Activated T-cell treated with anti-CD3 and anti-CD28 coated beads, Interleukin-2, amount 50 U/mL, for 72 hours (primary cell): ENCODE results near the gene CHDH. TPM values are rescaled to one million over a fixed set of nuclear protein-coding genes. Genes with fewer than 3 reads are reported as not detected.

Experiments
- ATAC-seq, 2 donors: fragments of 150-1000 bp; cut with Tn5 transposase; replicated peaks in 1 of 2; 2 replicates each; pipeline ENCODE4 v1.10.0; 2021; ENCODE audit warnings: moderate library complexity in 2 of 2, mild to moderate bottlenecking in 1 of 2
- DNase-seq, 2 donors: peaks; one replicate each; pipeline ENCODE4 v3.0.0; 2021 to 2022; ENCODE audit warnings: mixed read lengths in 1 of 2
- H3K27ac Mint-ChIP-seq: one replicate; pipeline ENCODE4 v1.8.0; 2022; ENCODE audit warnings: mild to moderate bottlenecking, moderate library complexity, mixed read lengths
- H3K27me3 Mint-ChIP-seq: one replicate; pipeline ENCODE4 v1.8.0; 2022; ENCODE audit warnings: low read depth, mixed read lengths
- H3K36me3 Mint-ChIP-seq, 2 donors: one replicate each; pipeline ENCODE4 v1.8.0; 2022; ENCODE audit warnings: mixed read lengths in 2 of 2, mild to moderate bottlenecking in 1 of 2; ENCODE audit not compliant: insufficient read depth in 2 of 2
- H3K4me1 Mint-ChIP-seq: one replicate; pipeline ENCODE4 v1.8.0; 2022; ENCODE audit warnings: low read depth, mixed read lengths
- H3K4me3 Mint-ChIP-seq, 2 donors: one replicate each; pipeline ENCODE4 v1.8.0; 2022; ENCODE audit warnings: mild to moderate bottlenecking in 2 of 2, mixed read lengths in 2 of 2, moderate library complexity in 2 of 2
- H3K9me3 Mint-ChIP-seq, 2 donors: one replicate each; pipeline ENCODE4 v1.8.0; 2022; ENCODE audit warnings: mixed read lengths in 2 of 2
- total RNA-seq, 2 donors: library from RNA; stranded (reverse); gene quantifications; one replicate each; pipeline ENCODE4 v1.2.3, GENCODE V29; 2022

The CHDH gene, protein sequence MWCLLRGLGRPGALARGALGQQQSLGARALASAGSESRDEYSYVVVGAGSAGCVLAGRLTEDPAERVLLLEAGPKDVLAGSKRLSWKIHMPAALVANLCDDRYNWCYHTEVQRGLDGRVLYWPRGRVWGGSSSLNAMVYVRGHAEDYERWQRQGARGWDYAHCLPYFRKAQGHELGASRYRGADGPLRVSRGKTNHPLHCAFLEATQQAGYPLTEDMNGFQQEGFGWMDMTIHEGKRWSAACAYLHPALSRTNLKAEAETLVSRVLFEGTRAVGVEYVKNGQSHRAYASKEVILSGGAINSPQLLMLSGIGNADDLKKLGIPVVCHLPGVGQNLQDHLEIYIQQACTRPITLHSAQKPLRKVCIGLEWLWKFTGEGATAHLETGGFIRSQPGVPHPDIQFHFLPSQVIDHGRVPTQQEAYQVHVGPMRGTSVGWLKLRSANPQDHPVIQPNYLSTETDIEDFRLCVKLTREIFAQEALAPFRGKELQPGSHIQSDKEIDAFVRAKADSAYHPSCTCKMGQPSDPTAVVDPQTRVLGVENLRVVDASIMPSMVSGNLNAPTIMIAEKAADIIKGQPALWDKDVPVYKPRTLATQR
- total RNA-seq: under 1 TPM; 0.69 to 0.89 TPM

DNA sequence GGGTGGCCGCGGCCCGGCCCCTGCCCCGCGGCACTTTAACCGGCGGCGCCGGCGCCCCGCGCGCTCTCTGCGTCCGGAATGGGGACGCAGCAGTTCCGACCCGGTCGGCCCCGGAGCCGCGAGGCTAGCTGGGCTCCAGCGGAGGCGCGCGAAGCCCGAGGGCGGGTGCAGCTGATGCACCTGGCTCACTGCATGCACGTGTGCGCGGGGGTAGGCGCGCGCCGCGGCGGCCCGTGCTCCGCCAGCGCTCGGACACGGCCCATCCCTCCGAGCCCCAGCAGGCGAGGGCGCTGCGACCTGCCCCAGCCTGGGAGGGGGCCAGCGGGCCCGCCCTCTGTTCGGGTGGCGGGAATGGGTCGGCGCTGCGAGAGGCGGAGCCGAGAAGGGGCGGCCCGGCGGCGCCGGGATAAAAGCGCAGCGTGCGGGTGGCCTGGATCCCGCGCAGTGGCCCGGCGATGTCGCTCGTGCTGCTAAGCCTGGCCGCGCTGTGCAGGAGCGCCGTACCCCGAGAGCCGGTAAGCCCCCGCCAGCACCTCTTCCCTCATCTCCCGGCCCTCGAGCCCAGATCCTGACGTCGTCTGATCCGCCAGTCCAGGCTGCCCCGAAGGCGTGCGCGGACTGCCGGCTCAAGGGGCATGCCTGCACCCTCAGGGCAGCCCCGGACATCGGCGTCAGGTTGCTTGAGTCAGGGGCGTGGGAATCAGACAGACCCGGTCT is at the start of gene CHDH, which contains the start of gene IL17RB:
Gene CHDH, minus strand, starts transcription at position 286 of the 717 bp plus-strand sequence. CDS start 22,411 bp downstream, outside the sequence.
Gene IL17RB, plus strand, starts transcription at position 435 of the 717 bp plus-strand sequence. Its CDS starts 21 bp downstream, at position 456.
- H3K9me3 Mint-ChIP-seq: no peaks in the 10 kb centered on the region
- no peaks in the 10 kb centered on the region for H3K4me1 Mint-ChIP-seq
- peak within 1 kb of the TSS; percentile 60 to 79 for H3K4me3 Mint-ChIP-seq
- H3K27me3 Mint-ChIP-seq: peaks cover 53% of the 10 kb centered on the region
- no peak within 1 kb of the TSS for H3K27ac Mint-ChIP-seq
- peaks cover 0 to 1% of the 10 kb centered on the region in 2 donors for H3K36me3 Mint-ChIP-seq
- peak; percentile 75 to 77 for ATAC-seq
- peak; percentile 38 to 40 for DNase-seq

DNA sequence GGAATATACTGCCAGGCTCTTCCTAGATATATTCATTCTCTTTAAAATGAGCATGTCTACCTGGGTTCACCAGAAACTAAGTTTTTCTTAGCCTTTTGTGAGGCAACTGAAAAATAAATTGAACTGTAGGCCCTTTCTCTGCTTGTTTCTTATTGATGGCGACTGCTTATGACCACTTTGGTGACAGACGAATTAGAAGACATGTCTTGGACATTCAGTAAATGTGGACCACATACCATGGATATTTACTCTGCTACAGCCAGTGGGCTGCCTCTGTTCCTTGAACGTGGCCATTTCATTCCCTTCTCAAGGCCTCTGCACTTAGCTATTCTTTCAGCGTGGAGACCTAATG is 46.0 kb upstream of the CHDH start:
- Mint-ChIP-seq H3K9me3 (peaks cover 0 to 3% of the 10 kb centered on the region in 2 donors), H3K4me1 (peaks cover 49% of the 10 kb centered on the region), H3K27ac (peak overlapping the region; percentile 98), H3K27me3 (no peaks in the 10 kb centered on the region), H3K36me3 (peaks cover 5 to 11% of the 10 kb centered on the region in 2 donors), H3K4me3 (peak overlapping the region; percentile 90 to 99)
- DNase-seq: no peak
- no peak for ATAC-seq

DNA sequence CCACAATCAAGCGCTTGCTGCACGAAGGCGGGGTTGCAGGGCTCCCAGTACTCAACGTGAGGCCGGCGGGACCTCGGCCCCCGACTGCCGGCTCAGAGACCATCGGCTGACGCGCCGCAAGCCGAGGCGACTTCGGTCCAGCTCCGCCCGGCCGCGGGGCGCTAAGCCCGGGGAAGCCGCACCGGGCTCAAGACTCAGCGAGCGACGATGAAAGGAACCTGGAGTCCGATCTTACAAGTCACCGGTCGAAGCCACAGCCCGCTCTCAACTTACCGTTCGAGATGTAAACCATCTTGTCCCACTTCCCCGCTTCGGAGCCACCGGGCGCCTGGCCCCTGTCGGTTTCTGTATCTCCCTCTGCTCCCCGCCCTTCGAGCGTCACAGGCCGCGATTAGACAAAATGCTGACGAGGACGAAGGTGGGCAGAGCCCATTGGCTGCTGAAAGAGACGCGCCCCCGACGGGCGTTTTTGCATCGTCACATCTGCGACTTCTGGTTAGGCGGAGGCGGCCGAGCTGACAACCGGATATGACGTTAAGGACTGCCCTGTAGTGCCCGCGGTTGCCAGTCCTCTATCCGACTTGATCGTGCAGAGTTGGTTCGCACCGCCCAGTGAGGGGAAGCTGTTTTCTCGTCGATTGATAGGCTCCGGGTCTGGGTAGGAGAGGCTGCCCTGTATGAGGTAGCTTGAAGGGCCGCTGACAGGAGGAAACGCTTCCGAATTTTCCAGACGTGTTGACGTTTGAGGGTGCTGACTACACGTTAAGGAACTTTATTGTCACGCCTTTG is 45.5 kb upstream of the CHDH start, which contains the start of gene SELENOK:
Gene SELENOK, minus strand, starts transcription at position 363 of the 789 bp plus-strand sequence.
- H3K9me3 Mint-ChIP-seq: peaks cover 0 to 3% of the 10 kb centered on the region in 2 donors
- ATAC-seq (peak; percentile 94 to 95), DNase-seq (peak; percentile 96 to 97)
- peaks cover 55% of the 10 kb centered on the region for H3K4me1 Mint-ChIP-seq
- H3K27me3 Mint-ChIP-seq: no peaks in the 10 kb centered on the region
- H3K4me3 Mint-ChIP-seq: peak within 1 kb of the TSS; percentile 90 to 99
- H3K27ac Mint-ChIP-seq: peak within 1 kb of the TSS; percentile 98
- H3K36me3 Mint-ChIP-seq: peaks cover 5 to 13% of the 10 kb centered on the region in 2 donors

DNA sequence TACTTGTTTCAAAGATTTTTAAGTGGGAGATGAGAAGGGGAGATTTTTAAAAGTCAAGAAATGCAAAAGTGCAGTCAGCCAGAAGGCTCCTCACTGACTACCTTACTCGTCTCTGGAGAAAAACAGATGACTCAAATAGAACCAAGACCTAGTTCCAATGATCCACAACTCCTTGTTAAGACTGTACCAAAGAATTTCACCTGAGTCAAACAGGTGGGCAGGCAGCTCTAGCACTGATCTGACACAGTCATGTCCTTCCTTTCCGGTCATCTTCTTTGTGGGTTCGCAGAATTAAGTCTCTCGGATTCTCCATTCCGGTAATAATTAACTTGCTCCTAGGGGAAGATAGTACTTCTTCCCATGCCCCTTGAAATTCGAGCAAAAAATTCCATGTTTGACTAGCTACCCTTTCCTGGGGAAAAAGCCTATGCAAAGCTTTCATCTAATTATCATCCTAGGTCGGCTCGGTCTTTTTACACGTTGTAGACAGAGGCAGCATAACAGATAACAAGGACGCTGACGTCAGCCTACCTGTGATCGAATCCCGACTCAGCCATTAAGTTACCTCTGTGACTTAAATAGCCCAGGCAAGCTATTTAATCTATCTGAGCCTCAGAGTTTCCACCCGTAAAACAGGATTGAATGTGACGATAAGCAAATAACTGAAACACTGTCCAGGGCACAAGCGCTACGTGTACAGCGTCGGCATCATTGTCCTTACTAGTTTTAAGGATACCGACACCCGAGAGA is 44.7 kb upstream of the CHDH start:
- peak; percentile 49 to 50 for DNase-seq
- Mint-ChIP-seq H3K36me3 (peaks cover 5 to 15% of the 10 kb centered on the region in 2 donors), H3K27me3 (no peaks in the 10 kb centered on the region), H3K27ac (peak overlapping the region; percentile 98), H3K4me3 (peak overlapping the region; percentile 90 to 99), H3K4me1 (peaks cover 61% of the 10 kb centered on the region), H3K9me3 (peaks cover 0 to 3% of the 10 kb centered on the region in 2 donors)
- peak; percentile 24 to 29 for ATAC-seq

DNA sequence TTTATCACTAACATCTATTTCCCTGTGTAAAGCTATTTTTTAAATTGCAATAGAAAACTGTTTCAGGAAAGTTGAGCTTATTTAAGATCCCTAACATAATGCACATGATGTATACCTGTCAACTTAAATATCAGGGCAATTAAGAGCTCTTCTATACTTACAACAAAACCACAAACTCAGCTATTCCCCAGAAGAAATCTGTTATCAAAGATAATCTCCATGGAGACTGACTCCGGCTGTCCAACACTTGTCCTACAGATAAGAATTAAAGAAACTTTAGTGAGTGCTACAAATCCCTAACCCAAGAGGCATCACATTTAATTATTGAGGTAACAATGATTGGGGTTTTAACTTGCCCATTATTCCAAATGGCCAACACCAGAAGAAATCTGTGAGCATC is 42.0 kb upstream of the CHDH start:
- Mint-ChIP-seq H3K36me3 (peaks cover 4 to 14% of the 10 kb centered on the region in 2 donors), H3K4me1 (peaks cover 61% of the 10 kb centered on the region), H3K9me3 (peaks cover 0 to 3% of the 10 kb centered on the region in 2 donors), H3K27me3 (no peaks in the 10 kb centered on the region), H3K4me3 (peak overlapping the region in 1 of 2 donors; percentile 17), H3K27ac (peak overlapping the region; percentile 11)
- ATAC-seq (no peak), DNase-seq (no peak)

DNA sequence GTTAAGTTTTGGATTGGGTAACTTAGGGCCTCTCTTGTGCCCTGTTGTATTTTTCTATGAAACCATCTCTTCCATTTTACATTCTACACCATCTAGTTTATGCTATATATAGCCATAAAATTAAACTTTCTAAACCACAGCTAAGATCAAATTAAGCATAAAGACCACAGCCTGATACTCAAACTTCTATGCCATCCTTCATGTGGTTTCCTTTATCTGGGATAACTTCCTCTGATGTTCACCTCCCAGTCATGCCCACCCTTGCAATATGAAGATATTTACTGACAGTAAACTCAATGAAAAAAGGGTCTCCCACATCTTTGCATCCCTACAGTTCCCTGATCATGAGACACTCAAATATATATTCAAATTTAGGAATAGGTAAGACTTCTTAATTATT is 41.2 kb upstream of the CHDH start:
- no peak for DNase-seq
- no peaks in the 10 kb centered on the region for H3K27me3 Mint-ChIP-seq
- H3K4me3 Mint-ChIP-seq: peak overlapping the region in 1 of 2 donors; percentile 8
- ATAC-seq: no peak
- H3K36me3 Mint-ChIP-seq: peaks cover 3 to 14% of the 10 kb centered on the region in 2 donors
- peak overlapping the region; percentile 40 for H3K27ac Mint-ChIP-seq
- H3K4me1 Mint-ChIP-seq: peaks cover 59% of the 10 kb centered on the region
- H3K9me3 Mint-ChIP-seq: no peaks in the 10 kb centered on the region

DNA sequence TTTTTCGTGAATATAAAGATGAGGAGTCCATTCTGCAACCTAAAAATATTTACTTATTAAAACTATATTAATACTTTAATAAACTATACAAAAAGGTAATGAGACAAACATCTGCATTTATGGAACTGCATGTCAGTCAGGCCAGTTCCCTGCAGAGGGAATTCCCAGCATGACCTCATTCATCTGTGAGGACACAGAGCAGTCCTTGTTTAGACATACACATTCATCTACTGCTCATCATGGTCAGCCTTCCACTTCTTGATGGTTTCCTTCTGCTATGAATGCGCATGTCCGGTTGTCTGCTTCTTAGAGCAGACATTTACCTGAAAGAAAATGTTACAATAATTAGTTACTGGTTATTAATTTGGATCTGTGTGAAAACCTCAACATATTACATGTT is 39.0 kb upstream of the CHDH start:
- DNase-seq (no peak), ATAC-seq (no peak)
- Mint-ChIP-seq H3K9me3 (no peaks in the 10 kb centered on the region), H3K27ac (peak overlapping the region; percentile 27), H3K4me1 (peaks cover 62% of the 10 kb centered on the region), H3K4me3 (no peak overlapping the region), H3K27me3 (no peaks in the 10 kb centered on the region), H3K36me3 (peaks cover 3 to 14% of the 10 kb centered on the region in 2 donors)

DNA sequence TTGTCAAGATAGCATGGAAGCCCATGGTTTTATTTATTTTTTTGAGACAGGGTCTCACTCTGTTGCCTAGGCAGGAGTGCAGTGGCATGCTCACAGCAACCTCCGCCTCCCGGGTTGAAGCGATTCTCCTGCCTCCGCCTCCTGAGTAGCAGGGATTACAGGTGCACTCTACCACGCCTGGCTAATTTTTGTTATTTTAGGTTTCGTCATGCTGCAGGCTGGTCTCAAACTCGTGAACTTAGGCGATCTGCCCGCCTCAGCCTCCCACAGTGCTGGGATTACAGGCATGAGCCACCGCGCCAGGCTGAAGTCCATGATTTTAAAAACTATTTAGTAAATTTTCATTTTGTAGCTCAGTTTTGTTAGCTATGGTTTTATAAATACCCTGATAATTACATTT is 38.4 kb upstream of the CHDH start:
- H3K9me3 Mint-ChIP-seq: no peaks in the 10 kb centered on the region
- DNase-seq: no peak
- no peak overlapping the region for H3K27ac Mint-ChIP-seq
- H3K4me1 Mint-ChIP-seq: peaks cover 59% of the 10 kb centered on the region
- H3K36me3 Mint-ChIP-seq: peaks cover 2 to 16% of the 10 kb centered on the region in 2 donors
- no peak overlapping the region for H3K4me3 Mint-ChIP-seq
- no peak for ATAC-seq
- no peaks in the 10 kb centered on the region for H3K27me3 Mint-ChIP-seq

DNA sequence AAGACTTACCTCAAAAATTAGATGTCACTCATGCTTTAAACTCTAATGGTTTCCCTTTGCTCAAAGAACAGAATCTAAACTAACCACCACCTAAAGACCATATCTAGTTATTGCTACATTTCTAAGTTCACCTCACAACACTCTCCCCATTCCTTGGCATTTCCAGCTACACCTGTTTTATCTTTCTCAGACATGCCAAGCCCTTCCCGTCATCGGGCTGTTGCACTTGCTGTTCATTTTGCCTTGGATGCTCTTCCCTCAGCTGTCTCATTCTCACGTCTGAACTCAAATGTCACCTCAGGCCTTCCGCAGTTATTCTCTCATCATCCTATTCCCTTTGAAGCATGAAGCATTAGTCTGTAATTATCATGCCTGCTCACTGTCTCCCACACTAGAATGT is 36.8 kb upstream of the CHDH start:
- peaks cover 4 to 25% of the 10 kb centered on the region in 2 donors for H3K36me3 Mint-ChIP-seq
- peak overlapping the region; percentile 99 for H3K27ac Mint-ChIP-seq
- ATAC-seq: no peak
- peak overlapping the region; percentile 97 to 98 for H3K4me3 Mint-ChIP-seq
- no peak for DNase-seq
- H3K4me1 Mint-ChIP-seq: peaks cover 42% of the 10 kb centered on the region
- no peaks in the 10 kb centered on the region for H3K27me3 Mint-ChIP-seq
- no peaks in the 10 kb centered on the region for H3K9me3 Mint-ChIP-seq

DNA sequence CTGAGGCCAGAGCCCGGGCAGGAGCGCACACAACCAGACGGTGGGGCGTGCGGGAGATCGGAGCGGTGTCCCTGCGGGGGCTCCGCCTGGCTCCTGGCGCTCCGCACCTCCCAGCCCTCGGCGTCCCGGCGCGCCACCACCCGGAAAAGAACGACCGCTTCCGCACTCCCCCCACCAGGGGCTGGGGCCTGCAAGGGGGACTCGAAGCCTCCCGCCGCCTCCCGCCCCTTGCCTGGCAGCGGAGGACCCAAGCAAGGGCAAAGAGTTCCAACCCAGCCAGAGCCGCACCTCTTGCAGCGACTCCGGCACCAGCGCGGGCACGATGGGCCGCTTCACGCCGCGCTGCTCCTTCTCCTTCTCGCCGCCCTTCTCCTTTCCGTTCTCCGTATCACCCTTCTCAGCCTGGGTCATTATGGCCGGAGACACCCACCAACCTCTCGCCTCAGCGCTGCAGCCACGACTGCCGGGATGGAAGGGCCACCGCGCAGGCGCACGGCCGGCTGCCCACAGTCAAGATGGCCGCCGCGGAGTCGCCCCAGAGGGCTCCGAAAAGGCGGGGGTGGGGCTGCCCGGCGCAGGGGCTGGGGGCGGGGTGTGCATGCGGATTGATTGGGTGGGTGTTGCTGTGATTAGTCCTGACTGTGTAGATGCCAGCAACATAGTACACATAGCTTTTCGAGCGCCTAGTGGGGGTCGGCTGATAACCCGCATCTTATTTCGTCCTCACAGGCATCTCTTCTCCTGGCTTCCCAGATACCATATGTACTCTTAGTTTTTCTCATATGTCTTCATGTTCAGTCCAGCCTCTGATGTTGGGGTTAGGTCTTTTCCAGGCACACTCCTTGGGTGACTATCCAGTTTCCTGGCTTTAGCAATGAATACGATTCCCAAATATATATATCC is 35.7 kb upstream of the CHDH start, which contains the start of gene ACTR8:
Gene ACTR8, minus strand, starts transcription at position 462 of the 903 bp plus-strand sequence. Its CDS starts 51 bp downstream, at position 411.
- Mint-ChIP-seq H3K36me3 (peaks cover 4 to 26% of the 10 kb centered on the region in 2 donors), H3K27me3 (no peaks in the 10 kb centered on the region), H3K9me3 (no peaks in the 10 kb centered on the region), H3K4me1 (peaks cover 32% of the 10 kb centered on the region), H3K27ac (peak within 1 kb of the TSS; percentile 99), H3K4me3 (peak within 1 kb of the TSS; percentile 97 to 98)
- peak; percentile 88 to 89 for ATAC-seq
- peak; percentile 88 to 91 for DNase-seq
